ENCODE measurements around the gene ATG10.
"Not testable (repeated sequence)": the region's sequence is repeated elsewhere in the genome, so short reads cannot be mapped to it uniquely, and the experiment has no call there.

ATG10 gene

DNA sequence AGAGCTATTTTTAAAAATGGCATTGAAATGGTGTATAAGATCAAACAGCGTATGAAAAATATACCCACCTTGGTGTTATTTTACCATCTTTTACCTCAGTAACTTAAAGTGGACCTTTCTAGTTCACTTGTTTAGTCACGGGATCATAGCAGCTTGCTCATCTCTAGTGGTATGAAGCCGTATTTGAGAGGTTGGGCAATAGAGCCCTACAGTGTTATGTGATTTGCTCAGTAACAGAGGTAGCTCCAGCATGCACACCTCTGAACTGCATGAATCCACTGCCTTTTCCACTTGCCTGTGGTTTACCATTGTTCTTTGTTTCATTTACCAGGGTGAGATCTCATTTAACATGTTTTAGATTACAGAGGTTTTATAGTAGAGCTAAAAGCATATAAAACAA is 134.4 kb downstream of the ATG10 start:
- DNase-seq (ENCODE audit: extremely low spot score) = no peak
- POLR2A ChIA-PET = no interaction called here
- TF ChIP-seq, protein P1, sequence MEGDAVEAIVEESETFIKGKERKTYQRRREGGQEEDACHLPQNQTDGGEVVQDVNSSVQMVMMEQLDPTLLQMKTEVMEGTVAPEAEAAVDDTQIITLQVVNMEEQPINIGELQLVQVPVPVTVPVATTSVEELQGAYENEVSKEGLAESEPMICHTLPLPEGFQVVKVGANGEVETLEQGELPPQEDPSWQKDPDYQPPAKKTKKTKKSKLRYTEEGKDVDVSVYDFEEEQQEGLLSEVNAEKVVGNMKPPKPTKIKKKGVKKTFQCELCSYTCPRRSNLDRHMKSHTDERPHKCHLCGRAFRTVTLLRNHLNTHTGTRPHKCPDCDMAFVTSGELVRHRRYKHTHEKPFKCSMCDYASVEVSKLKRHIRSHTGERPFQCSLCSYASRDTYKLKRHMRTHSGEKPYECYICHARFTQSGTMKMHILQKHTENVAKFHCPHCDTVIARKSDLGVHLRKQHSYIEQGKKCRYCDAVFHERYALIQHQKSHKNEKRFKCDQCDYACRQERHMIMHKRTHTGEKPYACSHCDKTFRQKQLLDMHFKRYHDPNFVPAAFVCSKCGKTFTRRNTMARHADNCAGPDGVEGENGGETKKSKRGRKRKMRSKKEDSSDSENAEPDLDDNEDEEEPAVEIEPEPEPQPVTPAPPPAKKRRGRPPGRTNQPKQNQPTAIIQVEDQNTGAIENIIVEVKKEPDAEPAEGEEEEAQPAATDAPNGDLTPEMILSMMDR (IDR thresholded peaks at IDR 0.05; ENCODE audit: control extremely low read depth, extremely low read depth, low read depth, missing control alignments) = no peak
- CTCF ChIA-PET = interaction anchor here (0.9 to 3.2 kb wide), 12 partner anchors 9 to 119 kb away, joined by 3 to 24 read pairs (median 4); no protein-coding TSS in a partner anchor

DNA sequence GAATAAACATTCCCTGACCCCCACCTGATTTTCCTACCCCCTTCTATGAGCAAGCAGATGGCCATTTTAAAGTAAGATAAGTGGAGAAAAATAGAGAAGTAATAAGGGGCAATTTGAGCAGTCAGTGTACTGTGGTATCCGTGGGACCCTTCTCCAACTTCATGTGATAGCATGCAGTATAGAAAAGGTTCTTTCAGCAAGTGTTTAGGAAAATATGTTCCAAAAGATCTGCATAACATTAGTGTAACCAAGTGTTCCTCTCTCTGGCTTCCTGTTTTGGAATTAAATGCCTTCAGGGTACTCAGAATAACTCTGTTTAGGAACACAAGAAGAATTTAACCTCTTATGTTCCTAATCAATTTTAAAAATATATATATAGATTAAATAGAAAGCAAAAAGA is 134.9 kb downstream of the ATG10 start:
- no peak for DNase-seq (ENCODE audit: extremely low spot score)
- TF ChIP-seq, protein P1 (IDR thresholded peaks at IDR 0.05; ENCODE audit: control extremely low read depth, extremely low read depth, low read depth, missing control alignments) = no peak
- POLR2A ChIA-PET = no interaction called here
- CTCF ChIA-PET = interaction anchor here (0.9 to 3.2 kb wide), 11 partner anchors 11 to 158 kb away, joined by 3 to 24 read pairs (median 4); no protein-coding TSS in a partner anchor

DNA sequence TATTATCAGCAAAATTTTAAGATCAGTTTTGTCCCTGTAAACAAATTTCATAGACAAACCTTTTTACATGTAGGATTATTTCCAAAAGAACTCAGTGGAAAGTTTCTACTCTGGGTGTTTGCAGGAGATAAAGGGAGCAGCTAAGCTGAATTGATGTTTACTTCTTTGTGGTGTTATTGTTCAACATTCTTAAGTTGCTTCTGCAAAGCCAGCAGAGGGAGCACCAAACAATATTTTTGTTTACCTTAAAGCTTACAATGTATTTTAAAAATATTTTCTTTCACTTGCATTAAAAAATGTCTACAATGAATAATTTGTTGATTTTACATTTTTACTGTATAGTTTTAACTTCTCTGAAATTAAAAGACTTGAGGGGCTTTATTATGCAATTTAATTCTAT is 135.4 kb downstream of the ATG10 start:
- CTCF ChIA-PET = interaction anchor here (0.9 to 3.2 kb wide), 6 partner anchors 14 to 158 kb away, joined by 3 to 24 read pairs (median 4); no protein-coding TSS in a partner anchor
- POLR2A ChIA-PET = no interaction called here
- TF ChIP-seq, protein P1 (IDR thresholded peaks at IDR 0.05; ENCODE audit: control extremely low read depth, extremely low read depth, low read depth, missing control alignments) = peak; percentile 45
- DNase-seq (ENCODE audit: extremely low spot score) = no peak

DNA sequence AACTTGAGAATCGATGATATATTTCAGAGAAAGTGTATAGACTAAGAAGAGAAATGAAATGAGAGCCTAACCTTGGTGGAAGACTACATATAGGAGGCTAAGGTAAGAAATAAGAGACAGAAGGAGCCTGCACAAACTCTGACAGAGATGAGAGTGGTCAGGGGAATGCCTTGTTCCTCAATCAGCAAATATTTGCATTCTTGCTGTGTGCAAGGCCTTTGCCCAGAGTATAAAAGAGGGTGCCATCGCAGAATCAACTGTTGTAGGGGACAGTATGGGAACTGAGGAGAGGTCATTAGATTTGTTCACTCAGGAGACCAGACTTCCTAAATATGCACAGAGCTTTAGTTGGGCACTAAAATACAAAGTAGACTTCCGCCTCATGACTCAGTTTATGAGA is 137.2 kb downstream of the ATG10 start:
- TF ChIP-seq, protein P1 (IDR thresholded peaks at IDR 0.05; ENCODE audit: control extremely low read depth, extremely low read depth, low read depth, missing control alignments) = no peak
- DNase-seq (ENCODE audit: extremely low spot score) = no peak
- ChIA-PET POLR2A (no interaction called here), CTCF (interaction anchor here (0.8 to 1.4 kb wide), 5 partner anchors 9 to 122 kb away, joined by 3 to 5 read pairs (median 4); no protein-coding TSS in a partner anchor)

DNA sequence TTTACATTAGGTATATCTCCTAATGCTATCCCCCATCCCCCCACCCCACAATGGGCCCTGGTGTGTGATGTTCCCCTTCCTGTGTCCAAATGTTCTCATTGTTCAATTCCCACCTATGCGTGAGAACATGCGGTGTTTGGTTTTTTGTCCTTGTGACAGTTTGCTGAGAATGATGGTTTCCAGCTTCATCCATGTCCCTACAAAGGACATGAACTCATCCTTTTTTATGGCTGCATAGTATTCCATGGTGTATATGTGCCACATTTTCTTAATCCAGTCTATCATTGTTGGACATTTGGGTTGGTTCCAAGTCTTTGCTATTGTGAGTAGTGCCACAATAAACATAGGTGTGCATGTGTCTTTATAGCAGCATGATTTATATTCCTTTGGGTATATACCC is 138.1 kb downstream of the ATG10 start:
- DNase-seq (ENCODE audit: extremely low spot score); POLR2A ChIA-PET; CTCF ChIA-PET: not testable (repeated sequence)

DNA sequence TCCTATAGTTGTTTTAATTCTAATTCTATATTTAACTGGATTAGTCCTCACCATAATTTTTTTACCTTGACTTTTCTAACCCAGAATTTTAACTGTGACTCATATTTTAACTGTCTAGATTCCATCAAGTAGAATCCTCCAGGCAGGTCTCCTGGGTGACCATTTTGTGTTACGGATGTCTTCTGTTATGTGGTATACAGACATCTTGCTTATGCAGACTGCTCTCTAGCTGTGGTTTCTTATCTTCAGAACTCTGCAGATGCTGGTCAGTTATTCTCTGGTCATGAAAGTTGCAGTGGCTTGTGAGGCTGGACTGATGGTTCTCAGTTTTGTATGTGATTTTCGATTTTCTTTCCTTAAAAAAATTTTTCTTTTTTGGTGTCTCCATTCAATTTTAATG is 139.4 kb downstream of the ATG10 start:
- no peak for DNase-seq (ENCODE audit: extremely low spot score)
- CTCF ChIA-PET = interaction anchor here (2.3 kb wide), 1 partner anchor 54 kb away, joined by 4 read pairs; no protein-coding TSS in a partner anchor

DNA sequence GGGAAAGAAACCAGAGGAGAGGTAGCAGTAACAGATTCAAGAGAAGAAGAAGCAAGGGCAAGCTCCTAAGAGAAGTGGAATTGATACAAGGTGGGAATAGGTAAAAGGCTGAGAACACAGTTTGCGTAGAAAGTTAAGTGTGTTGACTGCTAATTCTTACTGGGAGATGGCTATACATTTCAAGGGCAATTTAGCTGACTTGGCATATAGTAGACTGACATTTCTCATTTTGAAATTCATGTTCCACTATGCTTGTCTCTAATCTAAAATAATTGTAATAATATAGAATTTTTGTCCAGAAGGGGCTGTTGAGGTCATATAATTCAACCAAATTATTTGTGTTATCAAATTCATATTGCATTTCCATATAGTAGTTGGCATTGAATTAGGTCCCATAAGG is 144.0 kb downstream of the ATG10 start:
- ChIA-PET CTCF (no interaction called here), POLR2A (no interaction called here)
- TF ChIP-seq, protein P1 (IDR thresholded peaks at IDR 0.05; ENCODE audit: control extremely low read depth, extremely low read depth, low read depth, missing control alignments) = no peak
- DNase-seq (ENCODE audit: extremely low spot score) = no peak

More for the DNA sequence above, 139.4 kb downstream of the ATG10 start:
- TF ChIP-seq, protein P1 (IDR thresholded peaks at IDR 0.05; ENCODE audit: control extremely low read depth, extremely low read depth, low read depth, missing control alignments) = no peak
- POLR2A ChIA-PET = no interaction called here
